ENCODE data around the gene TOP2A.

TOP2A gene

DNA sequence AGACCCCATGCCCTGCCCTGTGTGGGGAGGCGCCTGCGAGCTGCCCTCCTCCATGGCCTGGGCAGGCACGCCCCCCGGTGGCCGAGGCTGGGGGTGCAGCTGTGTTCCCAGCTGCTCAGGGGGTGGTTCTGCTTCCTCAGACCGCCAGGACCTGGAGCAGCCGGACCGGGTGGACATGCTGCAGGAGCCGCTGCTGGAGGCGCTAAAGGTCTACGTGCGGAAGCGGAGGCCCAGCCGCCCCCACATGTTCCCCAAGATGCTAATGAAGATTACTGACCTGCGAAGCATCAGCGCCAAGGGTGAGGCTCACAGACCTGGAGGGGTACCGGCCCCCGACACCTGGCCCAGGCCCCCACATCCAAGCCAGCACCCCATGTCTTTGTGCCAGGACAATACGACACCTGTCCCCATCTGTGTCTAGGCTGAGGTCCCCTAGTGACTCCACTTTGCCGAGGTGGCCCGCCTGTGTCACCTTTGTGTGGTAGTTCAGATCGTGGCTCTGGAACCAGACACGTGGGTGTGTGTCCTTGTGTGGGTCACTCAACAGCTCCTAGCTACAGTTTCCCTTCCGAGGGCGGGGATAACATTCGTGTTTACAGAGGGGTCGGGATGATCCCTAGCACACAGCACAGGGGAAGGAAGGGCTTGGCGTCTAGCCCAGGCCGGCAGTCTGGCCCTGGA, 62.4 kb downstream of the TOP2A start:
- DNase-seq, result peak; percentile 79

DNA sequence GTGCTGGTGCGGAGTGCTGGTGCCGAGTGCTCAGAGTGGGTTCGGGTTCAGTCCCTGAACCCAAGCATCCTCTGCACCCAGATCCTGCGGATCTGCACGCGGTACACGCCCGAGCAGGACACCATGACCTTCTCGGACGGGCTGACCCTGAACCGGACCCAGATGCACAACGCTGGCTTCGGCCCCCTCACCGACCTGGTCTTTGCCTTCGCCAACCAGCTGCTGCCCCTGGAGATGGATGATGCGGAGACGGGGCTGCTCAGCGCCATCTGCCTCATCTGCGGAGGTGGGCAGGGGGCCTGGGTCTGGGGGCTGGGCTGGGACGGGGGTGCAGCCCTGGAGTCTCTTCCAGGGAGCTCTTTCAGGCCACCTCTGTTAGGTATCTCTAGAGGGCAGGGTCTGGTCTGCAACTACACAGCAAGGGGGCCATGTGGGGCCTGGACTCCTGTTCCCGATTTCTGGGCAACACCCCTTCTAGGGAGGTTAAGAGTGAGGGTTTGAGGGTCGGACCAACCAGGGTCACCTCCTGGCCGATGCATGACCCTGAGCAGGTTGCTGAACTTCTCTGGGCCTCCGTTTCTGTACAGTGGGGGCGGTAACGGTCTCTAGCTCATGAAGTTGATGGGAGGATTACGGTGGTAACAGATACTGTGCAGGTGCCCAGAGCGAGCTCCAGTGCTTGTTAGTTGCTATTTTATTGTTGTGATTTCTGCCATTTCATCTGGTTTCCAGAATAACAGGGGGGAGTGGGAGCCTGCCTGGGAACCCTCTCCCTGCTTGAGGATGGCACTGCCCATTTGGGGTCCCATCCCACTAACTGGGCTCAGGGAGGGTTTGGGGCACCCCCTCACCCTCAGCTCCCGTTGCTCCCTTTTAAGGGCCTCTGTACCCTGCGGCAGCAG, 63.2 kb downstream of the TOP2A start:
- DNase-seq, result no peak

DNA sequence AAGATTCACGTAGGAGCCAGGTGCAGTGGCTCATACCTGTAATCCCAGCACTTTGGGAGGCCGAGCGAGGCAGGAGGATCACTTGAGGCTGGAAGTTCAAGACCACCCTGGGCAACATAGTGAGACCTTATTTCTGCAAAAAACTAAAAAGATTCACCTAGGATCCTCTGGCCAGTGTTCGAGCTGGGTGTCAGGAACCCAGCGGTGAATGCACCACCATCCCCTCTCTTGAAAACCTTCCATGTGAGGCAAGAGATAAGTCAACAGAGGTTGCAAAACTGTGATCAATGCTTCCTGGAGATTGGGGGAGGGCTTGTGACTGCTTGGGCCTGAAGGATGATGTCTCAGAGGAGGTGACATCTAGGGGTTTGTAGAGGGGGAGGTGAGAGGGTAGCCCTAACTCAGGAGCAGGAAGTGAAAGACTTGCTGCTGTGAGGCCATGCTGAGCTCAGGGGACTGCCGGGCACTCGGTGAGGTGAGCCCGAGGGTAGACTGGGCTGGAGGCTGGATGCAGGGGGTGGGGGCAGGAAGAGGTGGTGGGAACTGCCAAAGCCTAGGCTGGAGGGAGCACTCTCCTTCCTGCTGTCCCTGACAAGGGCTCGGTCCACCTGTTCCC, 64.8 kb downstream of the TOP2A start:
- DNase-seq, result no peak

GRCh38 chr17:40352237-40352778, 65.4 kb downstream of the TOP2A start:
- DNase-seq, result no peak

DNA sequence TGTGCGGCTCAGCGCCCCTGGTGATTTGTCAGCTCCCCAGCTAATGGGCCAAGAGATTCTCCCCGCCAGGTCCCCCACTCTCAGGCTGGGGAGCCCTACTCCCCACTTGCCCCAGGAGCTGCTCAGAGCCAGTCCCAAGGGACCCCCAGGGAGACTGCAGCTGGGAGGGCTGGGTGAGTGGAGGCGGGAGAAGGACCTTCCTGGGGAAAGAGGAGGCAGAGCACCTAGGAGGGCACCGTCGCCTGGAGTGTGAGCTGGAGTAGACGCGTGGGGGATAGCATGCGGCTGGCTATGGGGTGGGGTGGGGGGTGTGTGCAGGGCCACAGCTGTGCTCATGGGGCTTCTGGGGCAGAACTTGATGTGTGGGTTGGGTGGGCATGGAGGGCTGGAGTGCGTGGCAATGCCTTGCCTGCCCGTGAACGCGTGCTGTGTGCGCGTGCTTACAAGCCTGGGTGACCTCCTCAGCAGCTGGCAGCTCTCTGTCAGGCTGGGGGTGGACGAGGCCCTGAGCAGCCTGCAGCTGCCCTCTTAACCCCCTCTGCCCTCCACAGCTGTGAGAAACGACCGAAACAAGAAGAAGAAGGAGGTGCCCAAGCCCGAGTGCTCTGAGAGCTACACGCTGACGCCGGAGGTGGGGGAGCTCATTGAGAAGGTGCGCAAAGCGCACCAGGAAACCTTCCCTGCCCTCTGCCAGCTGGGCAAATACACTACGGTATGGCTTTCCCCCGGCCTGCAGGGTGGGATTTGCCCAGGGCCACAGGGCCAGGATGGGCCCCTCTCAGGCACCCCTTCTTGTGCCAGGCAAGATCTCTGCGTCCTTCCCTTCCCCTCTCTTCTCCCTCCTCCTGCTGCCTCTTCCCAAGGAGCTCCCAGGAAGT, 66.1 kb downstream of the TOP2A start:
- DNase-seq, result no peak

GRCh38 chr17:40350689-40351358, 66.9 kb downstream of the TOP2A start:
- no peak for DNase-seq

DNA sequence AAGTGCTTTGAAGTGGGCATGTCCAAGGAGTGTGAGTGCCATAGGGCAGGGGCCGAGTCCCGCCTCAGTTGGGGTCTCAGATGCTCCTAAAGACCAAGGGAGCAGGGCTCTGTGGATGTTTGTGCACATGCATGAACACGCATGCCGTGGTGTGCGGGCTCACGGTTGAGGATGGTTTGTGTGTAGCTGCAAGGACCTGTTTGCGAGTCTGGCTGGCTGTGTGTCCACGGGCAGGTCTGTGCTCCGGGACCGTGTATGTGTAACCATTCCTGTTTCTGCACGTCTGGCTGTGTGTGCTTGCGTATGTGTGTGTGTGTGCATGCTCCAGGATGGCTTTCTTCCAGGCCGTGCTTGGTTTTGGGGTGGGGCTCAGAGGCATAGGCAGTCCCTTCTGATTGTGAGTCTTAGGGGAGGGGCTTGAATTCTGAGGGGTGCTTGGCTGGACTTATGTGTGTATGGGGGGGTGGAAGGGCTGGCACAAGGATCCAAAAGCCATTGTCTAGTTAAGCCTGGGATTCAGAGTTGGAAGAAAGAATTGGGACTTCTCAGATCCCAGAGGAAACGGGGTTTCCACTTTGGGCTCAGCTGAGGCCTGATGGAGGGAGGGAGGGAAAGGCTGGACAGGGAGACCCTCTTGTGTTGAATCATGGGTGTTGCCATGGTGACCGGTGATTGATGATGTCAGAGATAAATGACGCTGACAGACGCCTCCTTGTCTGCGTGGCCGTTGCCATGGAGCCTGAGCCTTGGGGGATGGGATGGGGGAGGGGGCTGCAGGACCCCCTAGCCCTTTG, 67.6 kb downstream of the TOP2A start:
- DNase-seq, result no peak

GRCh38 chr17:40349477-40349894, 68.2 kb downstream of the TOP2A start:
- no peak for DNase-seq

DNA sequence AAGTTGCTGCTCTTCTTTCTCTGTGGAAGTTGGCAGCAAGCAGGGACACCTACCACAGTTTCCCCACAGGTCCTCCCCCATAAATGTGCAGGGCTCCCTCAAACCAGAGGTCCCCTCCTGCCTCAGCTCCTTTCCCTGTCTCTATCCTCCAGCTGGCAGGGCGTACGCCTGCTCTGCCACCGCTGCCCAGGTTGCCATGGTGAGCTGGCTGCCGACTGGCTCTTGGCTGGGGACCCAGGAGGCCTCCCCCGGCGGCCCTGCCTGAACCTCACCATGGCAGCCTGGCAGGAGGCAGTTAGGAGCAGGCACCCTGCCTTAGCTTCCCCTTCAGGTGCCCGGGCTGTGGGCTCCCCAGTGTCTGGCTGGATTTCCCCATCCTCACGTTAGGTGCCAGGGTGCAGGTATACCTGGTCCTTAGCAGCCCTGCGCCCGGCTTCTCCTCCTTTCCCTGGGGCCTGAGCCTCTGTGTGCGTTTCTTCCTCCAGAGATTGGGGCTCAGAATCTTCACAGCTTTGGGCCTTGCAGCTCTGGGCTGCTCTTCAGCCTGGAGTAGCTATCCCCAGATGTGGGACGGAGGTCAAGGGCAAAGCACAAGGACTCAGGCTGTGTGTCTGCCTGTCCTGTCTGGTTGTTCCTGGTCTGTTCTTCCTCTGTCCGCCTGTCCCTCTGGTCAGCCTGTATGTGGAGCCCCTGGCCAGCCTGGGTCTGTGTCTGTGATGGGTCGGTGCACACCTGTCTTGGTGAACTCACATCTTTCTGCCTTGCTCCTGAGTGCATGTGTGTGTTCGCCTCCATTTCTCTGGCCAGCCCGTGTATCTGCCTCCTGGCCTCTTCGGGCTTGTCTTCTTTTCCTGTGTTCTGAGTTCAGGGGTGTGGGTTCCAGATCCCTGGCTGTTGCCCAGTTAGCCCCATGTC, 68.9 kb downstream of the TOP2A start:
- no peak for DNase-seq

GRCh38 chr17:40348136-40348504, 69.6 kb downstream of the TOP2A start:
- no peak for DNase-seq

DNA sequence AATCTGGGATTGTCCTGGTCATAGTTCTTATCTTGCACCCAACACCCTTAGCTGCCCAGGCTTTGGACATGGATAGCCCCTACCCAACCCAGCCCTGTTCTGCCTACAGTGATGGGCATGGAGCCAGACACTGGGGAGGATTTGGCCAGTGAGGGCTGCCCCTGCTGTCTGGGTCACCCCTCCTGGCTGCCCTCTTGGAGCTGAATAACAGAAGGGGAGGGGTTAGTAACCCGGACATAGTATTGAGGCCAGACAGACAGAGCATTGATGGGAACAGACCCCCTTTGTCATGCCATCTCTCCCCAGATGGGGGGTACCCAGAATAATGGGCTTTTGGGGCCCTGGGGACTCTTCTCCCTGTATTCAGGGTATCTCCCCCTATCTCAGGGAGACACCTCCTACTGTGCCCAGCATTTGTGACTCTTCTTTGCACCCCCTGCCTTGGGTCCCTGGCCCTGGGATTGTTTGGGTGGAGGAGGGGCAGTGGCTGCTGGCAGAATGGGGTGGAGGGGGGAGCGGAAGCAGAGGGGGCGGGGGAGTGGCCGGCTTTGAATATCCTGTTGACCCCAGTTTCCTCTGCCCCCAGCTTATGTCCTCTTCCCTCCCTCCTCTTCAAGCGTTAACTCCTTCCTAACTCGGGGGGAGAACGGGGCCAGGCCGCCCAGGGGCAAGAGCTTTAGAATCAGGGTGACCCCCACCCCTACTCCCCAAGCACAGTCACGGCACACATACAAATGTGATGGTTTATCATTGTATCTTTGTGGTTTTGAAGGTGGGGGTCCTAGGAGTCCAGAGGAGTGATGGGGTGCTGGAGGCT, 70.2 kb downstream of the TOP2A start:
- no peak for DNase-seq

GRCh38 chr17:40346765-40347158, 70.9 kb downstream of the TOP2A start:
- DNase-seq, result peak; percentile 46

GRCh38 chr17:40345994-40346764, 71.5 kb downstream of the TOP2A start:
- DNase-seq, result no peak

- DNase-seq, result peak; percentile 57
Measured at GRCh38 chr17:40345161-40345993, 72.3 kb downstream of the TOP2A start.

DNA sequence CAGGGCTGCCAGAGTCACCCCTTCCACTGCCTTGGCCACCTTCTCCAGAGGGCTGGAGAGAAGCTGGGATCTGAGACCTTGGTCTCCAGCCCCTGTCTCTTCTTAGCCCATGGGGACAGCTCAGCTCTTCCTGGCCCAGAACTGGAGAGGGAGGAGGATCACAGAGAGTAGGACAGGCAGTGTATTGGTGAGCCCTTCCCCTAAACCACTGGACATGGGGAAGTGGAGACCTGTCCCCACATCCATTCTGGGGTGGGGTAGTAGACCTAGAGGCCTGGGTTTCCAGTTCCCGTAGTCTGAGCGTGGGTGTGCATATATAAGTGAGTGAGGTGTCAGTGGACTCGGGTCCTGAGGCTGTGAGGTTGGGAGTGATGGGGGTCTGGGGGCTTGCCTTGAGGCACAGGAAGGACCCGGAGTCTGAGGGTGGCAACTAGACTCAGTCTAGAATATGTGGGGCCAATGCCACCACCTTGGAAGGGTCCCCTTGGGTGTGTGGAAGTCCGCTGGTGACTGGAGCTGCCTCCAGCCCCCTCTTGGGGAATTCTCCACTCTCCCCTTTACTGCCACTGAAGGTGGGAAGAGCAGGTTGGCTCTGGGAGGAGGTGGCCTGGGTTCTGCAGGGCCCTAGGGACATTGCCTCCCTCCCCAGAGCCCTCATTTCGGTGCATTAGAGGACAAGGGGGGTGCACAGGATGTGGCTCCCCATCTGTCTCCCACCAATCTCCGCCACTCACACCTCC, 73.1 kb downstream of the TOP2A start:
- peak; percentile 59 for DNase-seq

Data from CD4-positive, alpha-beta T cell treated with Interleukin-17A for 1 hour (primary cell).